ENCODE results near the gene ATG2A. TPM values are rescaled to one million over a fixed set of nuclear protein-coding genes. Genes with fewer than 3 reads are reported as not detected.

Gene ATG2A
- total and polyA plus RNA-seq, 9 of the 15 experiments (the other 6 are each of a cell fraction or from before 2014, with no cell fraction given) = 0.25 to 45.9 (median 5.2) TPM

GRCh38 chr11:64878494-64879243 lies 38.3 kb downstream of the ATG2A start, which contains the start of gene EHD1 (continued):
- TF ChIP-seq THAP7 (CRISPR knock-in tag; IDR thresholded peaks at IDR 0.05) (peak; percentile 75; the same call in 1 of the 2 replicates), SMAD1 (IDR thresholded peaks at IDR 0.05; ENCODE audit: low read depth, low read length, partially characterized antibody) (peak; percentile 44), UBTF (IDR thresholded peaks at IDR 0.05; ENCODE audit: borderline replicate concordance in 1 of 2, low read depth in 2 of 2, low read length in 2 of 2) (peak; percentile 37 to 40; a peak in 1 of 4 replicates), HES1 (IDR thresholded peaks at IDR 0.05; ENCODE audit: low read depth) (no peak), ZC3H8 (IDR thresholded peaks at IDR 0.05) (no peak), HCFC1 (IDR thresholded peaks at IDR 0.05; ENCODE audit: low read depth, low read length) (peak; percentile 59), RB1 (IDR thresholded peaks at IDR 0.05; ENCODE audit: low read depth) (peak; percentile 73), MXD1 (CRISPR knock-in tag; IDR thresholded peaks at IDR 0.05; ENCODE audit: borderline replicate concordance, poor library complexity, severe bottlenecking) (peak; percentile 86), POLR3A (IDR thresholded peaks at IDR 0.05; ENCODE audit: borderline replicate concordance, extremely low read depth, insufficient read depth, insufficient read length) (no peak), ZKSCAN3 (CRISPR knock-in tag; IDR thresholded peaks at IDR 0.05) (no peak), CC2D1A (IDR thresholded peaks at IDR 0.05) (no peak), TRIM24 (IDR thresholded peaks at IDR 0.05) (no peak), NCOA4 (IDR thresholded peaks at IDR 0.05; ENCODE audit: partially characterized antibody) (no peak)

All from K562 (cell line).